HL-60 (cell line): ENCODE measurements around the gene DOK6.

Experiments
- GABPA ChIP-seq: IDR thresholded peaks from 2 replicates; pipeline ENCODE4 v1.6.1; 2012; ENCODE audit warnings: low read depth
- POLR2AphosphoS5 ChIP-seq: IDR thresholded peaks from 2 replicates; pipeline ENCODE4 v1.6.1; 2012; ENCODE audit warnings: low read depth
- TF ChIP-seq, protein P1 (sequence below): IDR thresholded peaks from one replicate; pipeline ENCODE4 v1.5.1; 2011; ENCODE audit warnings: low read length, control low read depth, inconsistent platforms; ENCODE audit not compliant: insufficient read depth
- TF ChIP-seq, protein P2 (sequence below): IDR thresholded peaks from 2 replicates; pipeline ENCODE4 v1.6.1; 2012; ENCODE audit warnings: low read depth; ENCODE audit not compliant: insufficient replicate concordance

DNA sequence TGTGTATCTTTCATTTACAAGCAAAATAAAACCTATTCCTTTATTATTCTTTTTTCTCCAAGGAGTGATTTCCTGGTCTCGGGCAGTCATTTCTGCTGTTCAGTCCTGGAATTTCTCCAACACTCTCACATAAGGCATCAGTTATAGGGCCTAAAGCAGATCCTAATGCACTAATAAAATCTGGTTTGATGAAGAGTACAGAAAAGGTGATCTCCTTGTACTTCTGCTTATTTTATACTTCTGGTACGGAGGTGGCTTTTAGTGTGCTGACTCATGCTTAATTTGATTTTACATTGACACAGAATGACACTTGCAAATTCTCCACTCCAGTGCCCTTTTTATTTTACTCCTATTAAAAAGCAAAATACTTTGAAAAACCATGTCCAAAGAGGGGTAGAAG, 157.4 kb downstream of the DOK6 start:
- TF ChIP-seq POLR2AphosphoS5 (no peak), GABPA (no peak)
- TF ChIP-seq, protein P1, sequence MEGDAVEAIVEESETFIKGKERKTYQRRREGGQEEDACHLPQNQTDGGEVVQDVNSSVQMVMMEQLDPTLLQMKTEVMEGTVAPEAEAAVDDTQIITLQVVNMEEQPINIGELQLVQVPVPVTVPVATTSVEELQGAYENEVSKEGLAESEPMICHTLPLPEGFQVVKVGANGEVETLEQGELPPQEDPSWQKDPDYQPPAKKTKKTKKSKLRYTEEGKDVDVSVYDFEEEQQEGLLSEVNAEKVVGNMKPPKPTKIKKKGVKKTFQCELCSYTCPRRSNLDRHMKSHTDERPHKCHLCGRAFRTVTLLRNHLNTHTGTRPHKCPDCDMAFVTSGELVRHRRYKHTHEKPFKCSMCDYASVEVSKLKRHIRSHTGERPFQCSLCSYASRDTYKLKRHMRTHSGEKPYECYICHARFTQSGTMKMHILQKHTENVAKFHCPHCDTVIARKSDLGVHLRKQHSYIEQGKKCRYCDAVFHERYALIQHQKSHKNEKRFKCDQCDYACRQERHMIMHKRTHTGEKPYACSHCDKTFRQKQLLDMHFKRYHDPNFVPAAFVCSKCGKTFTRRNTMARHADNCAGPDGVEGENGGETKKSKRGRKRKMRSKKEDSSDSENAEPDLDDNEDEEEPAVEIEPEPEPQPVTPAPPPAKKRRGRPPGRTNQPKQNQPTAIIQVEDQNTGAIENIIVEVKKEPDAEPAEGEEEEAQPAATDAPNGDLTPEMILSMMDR: no peak
- TF ChIP-seq, protein P2, sequence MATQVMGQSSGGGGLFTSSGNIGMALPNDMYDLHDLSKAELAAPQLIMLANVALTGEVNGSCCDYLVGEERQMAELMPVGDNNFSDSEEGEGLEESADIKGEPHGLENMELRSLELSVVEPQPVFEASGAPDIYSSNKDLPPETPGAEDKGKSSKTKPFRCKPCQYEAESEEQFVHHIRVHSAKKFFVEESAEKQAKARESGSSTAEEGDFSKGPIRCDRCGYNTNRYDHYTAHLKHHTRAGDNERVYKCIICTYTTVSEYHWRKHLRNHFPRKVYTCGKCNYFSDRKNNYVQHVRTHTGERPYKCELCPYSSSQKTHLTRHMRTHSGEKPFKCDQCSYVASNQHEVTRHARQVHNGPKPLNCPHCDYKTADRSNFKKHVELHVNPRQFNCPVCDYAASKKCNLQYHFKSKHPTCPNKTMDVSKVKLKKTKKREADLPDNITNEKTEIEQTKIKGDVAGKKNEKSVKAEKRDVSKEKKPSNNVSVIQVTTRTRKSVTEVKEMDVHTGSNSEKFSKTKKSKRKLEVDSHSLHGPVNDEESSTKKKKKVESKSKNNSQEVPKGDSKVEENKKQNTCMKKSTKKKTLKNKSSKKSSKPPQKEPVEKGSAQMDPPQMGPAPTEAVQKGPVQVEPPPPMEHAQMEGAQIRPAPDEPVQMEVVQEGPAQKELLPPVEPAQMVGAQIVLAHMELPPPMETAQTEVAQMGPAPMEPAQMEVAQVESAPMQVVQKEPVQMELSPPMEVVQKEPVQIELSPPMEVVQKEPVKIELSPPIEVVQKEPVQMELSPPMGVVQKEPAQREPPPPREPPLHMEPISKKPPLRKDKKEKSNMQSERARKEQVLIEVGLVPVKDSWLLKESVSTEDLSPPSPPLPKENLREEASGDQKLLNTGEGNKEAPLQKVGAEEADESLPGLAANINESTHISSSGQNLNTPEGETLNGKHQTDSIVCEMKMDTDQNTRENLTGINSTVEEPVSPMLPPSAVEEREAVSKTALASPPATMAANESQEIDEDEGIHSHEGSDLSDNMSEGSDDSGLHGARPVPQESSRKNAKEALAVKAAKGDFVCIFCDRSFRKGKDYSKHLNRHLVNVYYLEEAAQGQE: no peak
